ENCODE measurements around the gene ATP6V1G2. TPM values are rescaled to one million over a fixed set of nuclear protein-coding genes. Genes with fewer than 3 reads are reported as not detected.

Gene ATP6V1G2
- total and polyA plus RNA-seq, 5 donors = 1.7 to 3.8 (median 2.8) TPM

GRCh38 chr6:31575335-31575901 is 29.0 kb upstream of the ATP6V1G2 start, which contains the start of gene TNF:
TNF (plus strand) TSS chr6:31575565; CDS start chr6:31575742, 177 bp downstream.
- Histone ChIP-seq H3K4me1 (ENCODE audit: control insufficient read depth, insufficient read depth, low read length) (no peaks in the 10 kb centered on the region), H3K27ac (ENCODE audit: low read length) (peak within 1 kb of the TSS; percentile 22), H3K27me3 (ENCODE audit: control insufficient read depth, insufficient read depth) (no peaks in the 10 kb centered on the region), H3K4me3 (ENCODE audit: low read length) (peak within 1 kb of the TSS; percentile 34), H3K9me3 (ENCODE audit: control insufficient read depth, low read length) (no peaks in the 10 kb centered on the region)
- DNase-seq (peak; percentile 46 to 79 (median 71)), ATAC-seq (peak; percentile 32 to 65)
- 53% methylated on average over 19 of the region's 19 CpGs for WGBS
- intact Hi-C loops (cut with DNase I) = no loop called here

- no peaks in the 10 kb centered on the region for H3K4me1 ChIP-seq (ENCODE audit: control insufficient read depth, insufficient read depth, low read length)
- no peak overlapping the region for H3K27ac ChIP-seq (ENCODE audit: low read length)
- no peaks in the 10 kb centered on the region for H3K9me3 ChIP-seq (ENCODE audit: control insufficient read depth, low read length)
- 81% methylated on average over 14 of the region's 14 CpGs for WGBS
- no peaks in the 10 kb centered on the region for H3K27me3 ChIP-seq (ENCODE audit: control insufficient read depth, insufficient read depth)
- no peak overlapping the region for H3K4me3 ChIP-seq (ENCODE audit: low read length)
- ATAC-seq (no peak), DNase-seq (no peak)
- intact Hi-C loops (cut with DNase I) = no loop called here
Measured at GRCh38 chr6:31574106-31575061, 28.0 kb upstream of the ATP6V1G2 start.

GRCh38 chr6:31573239-31574105 is 27.1 kb upstream of the ATP6V1G2 start:
- Histone ChIP-seq H3K9me3 (ENCODE audit: control insufficient read depth, low read length) (no peaks in the 10 kb centered on the region), H3K27me3 (ENCODE audit: control insufficient read depth, insufficient read depth) (no peaks in the 10 kb centered on the region), H3K4me3 (ENCODE audit: low read length) (no peak overlapping the region), H3K27ac (ENCODE audit: low read length) (no peak overlapping the region), H3K4me1 (ENCODE audit: control insufficient read depth, insufficient read depth, low read length) (no peaks in the 10 kb centered on the region)
- WGBS = 89% methylated on average over 9 of the region's 9 CpGs
- ATAC-seq = no peak
- DNase-seq = no peak
- intact Hi-C loops (cut with DNase I) = no loop called here

GRCh38 chr6:31572041-31572911 is 25.9 kb upstream of the ATP6V1G2 start, which contains the start of gene LTA:
LTA (plus strand) TSS chr6:31572289; CDS start chr6:31572743, 454 bp downstream.
- no peak for ATAC-seq
- intact Hi-C loops (cut with DNase I) = no loop called here
- WGBS = 87% methylated on average over 27 of the region's 27 CpGs

GRCh38 chr6:31569861-31570536 is 23.6 kb upstream of the ATP6V1G2 start:
- no peak overlapping the region for H3K4me3 ChIP-seq (ENCODE audit: low read length)
- H3K27ac ChIP-seq (ENCODE audit: low read length) = no peak overlapping the region
- H3K4me1 ChIP-seq (ENCODE audit: control insufficient read depth, insufficient read depth, low read length) = no peaks in the 10 kb centered on the region
- ATAC-seq (no peak), DNase-seq (no peak)
- H3K27me3 ChIP-seq (ENCODE audit: control insufficient read depth, insufficient read depth) = no peaks in the 10 kb centered on the region
- H3K9me3 ChIP-seq (ENCODE audit: control insufficient read depth, low read length) = no peaks in the 10 kb centered on the region
- intact Hi-C loops (cut with DNase I) = no loop called here
- WGBS = 76% methylated on average over 1 of the region's 1 CpG

More at GRCh38 chr6:31572041-31572911, 25.9 kb upstream of the ATP6V1G2 start, which contains the start of gene LTA:
- no peak within 1 kb of the TSS for H3K4me3 ChIP-seq (ENCODE audit: low read length)
- DNase-seq = no peak
- no peak within 1 kb of the TSS for H3K27ac ChIP-seq (ENCODE audit: low read length)
- no peaks in the 10 kb centered on the region for H3K9me3 ChIP-seq (ENCODE audit: control insufficient read depth, low read length)
- H3K4me1 ChIP-seq (ENCODE audit: control insufficient read depth, insufficient read depth, low read length) = no peaks in the 10 kb centered on the region
- H3K27me3 ChIP-seq (ENCODE audit: control insufficient read depth, insufficient read depth) = no peaks in the 10 kb centered on the region

GRCh38 chr6:31568537-31568961 is 22.1 kb upstream of the ATP6V1G2 start:
- no peak for DNase-seq
- no peak overlapping the region for H3K4me3 ChIP-seq (ENCODE audit: low read length)
- no peaks in the 10 kb centered on the region for H3K27me3 ChIP-seq (ENCODE audit: control insufficient read depth, insufficient read depth)
- 70% methylated on average over 3 of the region's 3 CpGs for WGBS
- H3K4me1 ChIP-seq (ENCODE audit: control insufficient read depth, insufficient read depth, low read length) = no peaks in the 10 kb centered on the region
- H3K27ac ChIP-seq (ENCODE audit: low read length) = no peak overlapping the region
- H3K9me3 ChIP-seq (ENCODE audit: control insufficient read depth, low read length) = no peaks in the 10 kb centered on the region
- peak in 1 of 2 donors; percentile 32 for ATAC-seq
- intact Hi-C loops (cut with DNase I) = no loop called here

- Histone ChIP-seq H3K4me1 (ENCODE audit: control insufficient read depth, insufficient read depth, low read length) (no peaks in the 10 kb centered on the region), H3K4me3 (ENCODE audit: low read length) (no peak overlapping the region), H3K9me3 (ENCODE audit: control insufficient read depth, low read length) (no peaks in the 10 kb centered on the region), H3K27ac (ENCODE audit: low read length) (no peak overlapping the region), H3K27me3 (ENCODE audit: control insufficient read depth, insufficient read depth) (no peaks in the 10 kb centered on the region)
- 46% methylated on average over 9 of the region's 9 CpGs for WGBS
- ATAC-seq (no peak), DNase-seq (no peak)
- intact Hi-C loops (cut with DNase I) = no loop called here
Measured at GRCh38 chr6:31567531-31568370, 21.3 kb upstream of the ATP6V1G2 start.

GRCh38 chr6:31560697-31561058 is 14.3 kb upstream of the ATP6V1G2 start:
- intact Hi-C loops (cut with DNase I) = no loop called here
- Histone ChIP-seq H3K27me3 (ENCODE audit: control insufficient read depth, insufficient read depth) (no peaks in the 10 kb centered on the region), H3K4me3 (ENCODE audit: low read length) (no peak overlapping the region), H3K4me1 (ENCODE audit: control insufficient read depth, insufficient read depth, low read length) (peaks cover 18% of the 10 kb centered on the region), H3K9me3 (ENCODE audit: control insufficient read depth, low read length) (no peaks in the 10 kb centered on the region), H3K27ac (ENCODE audit: low read length) (peak overlapping the region; percentile 35)
- ATAC-seq (no peak), DNase-seq (no peak)

- Histone ChIP-seq H3K4me3 (ENCODE audit: low read length) (no peak overlapping the region), H3K9me3 (ENCODE audit: control insufficient read depth, low read length) (no peaks in the 10 kb centered on the region), H3K27me3 (ENCODE audit: control insufficient read depth, insufficient read depth) (no peaks in the 10 kb centered on the region), H3K27ac (ENCODE audit: low read length) (peak overlapping the region; percentile 50), H3K4me1 (ENCODE audit: control insufficient read depth, insufficient read depth, low read length) (peaks cover 18% of the 10 kb centered on the region)
- DNase-seq (peak; percentile 75 to 87 (median 87)), ATAC-seq (peak; percentile 88 to 96)
- intact Hi-C loops (cut with DNase I) = no loop called here
- 38% methylated on average over 7 of the region's 7 CpGs for WGBS
Measured at GRCh38 chr6:31559958-31560696, 13.7 kb upstream of the ATP6V1G2 start.

Data from right cardiac atrium (tissue), 5 donors.